IMR-90 (cell line): ENCODE data around the gene XIAP. TPM values are rescaled to one million over a fixed set of nuclear protein-coding genes. Genes with fewer than 3 reads are reported as not detected.

Experiments
- ATAC-seq: fragments of 200-7000 bp; cut with Tn5 transposase; 2 replicates; pipeline ENCODE4 v1.9.1; 2020; ENCODE audit warnings: low read depth, mild to moderate bottlenecking, moderate library complexity
- BruUV-seq: library from RNA; stranded (reverse); fragments of 400-500 nt; replicated peaks from 2 replicates; lab custom pipeline; 2021; lab: Mats Ljungman, UMichigan
- CTCF ChIA-PET: fragments of 300-600 bp; formaldehyde crosslinking; extraction: SDS; loops from one replicate; lab custom pipeline; 2021; ENCODE audit warnings: antibody characterized with exemption; lab: Yijun Ruan, JAX
- POLR2A ChIA-PET: fragments of 300-600 bp; sonication (Branson Sonifier 250); formaldehyde crosslinking; loops from one replicate; lab custom pipeline; 2022; ENCODE audit warnings: antibody characterized with exemption; ENCODE audit not compliant: unreplicated experiment; lab: Charles Lee
- DNase-seq: peaks from one replicate; pipeline ENCODE4 v3.0.0; 2013
- H2AFZ ChIP-seq: replicated peaks from 2 replicates; pipeline ENCODE3; 2013; ENCODE audit warnings: low read length, mild to moderate bottlenecking; ENCODE audit not compliant: poor library complexity
- H2AK5ac ChIP-seq: 2 replicates; pipeline ENCODE4 v1.6.1; 2013; ENCODE audit warnings: low read depth, low read length, inconsistent platforms
- H2AK9ac ChIP-seq: replicated peaks from 2 replicates; pipeline ENCODE3; 2013; ENCODE audit warnings: mild to moderate bottlenecking, low read depth, low read length, moderate library complexity; ENCODE audit not compliant: poor library complexity
- H2BK120ac ChIP-seq: 2 replicates; pipeline ENCODE4 v1.6.1; 2013; ENCODE audit warnings: low read depth, low read length, inconsistent platforms
- H2BK15ac ChIP-seq: 3 replicates; pipeline ENCODE4 v1.6.1; 2013; ENCODE audit warnings: low read depth, low read length, inconsistent platforms
- H2BK20ac ChIP-seq: 2 replicates; pipeline ENCODE4 v1.6.1; 2013; ENCODE audit warnings: low read depth, mild to moderate bottlenecking, inconsistent platforms, low read length, moderate library complexity
- H2BK5ac ChIP-seq: 2 replicates; pipeline ENCODE4 v1.6.1; 2013; ENCODE audit warnings: mild to moderate bottlenecking, low read depth, low read length, inconsistent platforms; ENCODE audit not compliant: poor library complexity, severe bottlenecking
- H3K14ac ChIP-seq: replicated peaks from 2 replicates; pipeline ENCODE4 v1.6.1; 2013; ENCODE audit warnings: low read depth, low read length, inconsistent platforms
- H3K18ac ChIP-seq: 2 replicates; pipeline ENCODE4 v1.6.1; 2013; ENCODE audit warnings: low read depth, low read length, control low read depth
- H3K23ac ChIP-seq: 2 replicates; pipeline ENCODE4 v1.6.1; 2013; ENCODE audit warnings: low read depth, low read length, inconsistent platforms
- H3K27ac ChIP-seq: 2 replicates; pipeline ENCODE4 v1.5.1; 2013; ENCODE audit warnings: mild to moderate bottlenecking, control low read depth, low read length; ENCODE audit not compliant: insufficient read depth
- H3K27me3 ChIP-seq: 2 replicates; pipeline ENCODE4 v1.6.1; 2013; ENCODE audit warnings: low read length; ENCODE audit not compliant: control insufficient read depth, insufficient read depth
- H3K36me3 ChIP-seq: 2 replicates; pipeline ENCODE4 v1.6.1; 2013; ENCODE audit warnings: low read length, mixed read lengths; ENCODE audit not compliant: control insufficient read depth, insufficient read depth
- H3K4ac ChIP-seq: 2 replicates; pipeline ENCODE4 v1.6.1; 2013; ENCODE audit warnings: low read depth, low read length, inconsistent platforms
- H3K4me1 ChIP-seq: 2 replicates; pipeline ENCODE4 v1.6.1; 2013; ENCODE audit warnings: low read length, mixed read lengths; ENCODE audit not compliant: control insufficient read depth, insufficient read depth
- H3K4me2 ChIP-seq: 2 replicates; pipeline ENCODE4 v1.6.1; 2013; ENCODE audit warnings: low read depth, mild to moderate bottlenecking, control low read depth, low read length, moderate library complexity
- H3K4me3 ChIP-seq: 2 replicates; pipeline ENCODE4 v1.5.1; 2013; ENCODE audit warnings: low read depth, mild to moderate bottlenecking, control low read depth, low read length, moderate library complexity; ENCODE audit not compliant: insufficient read depth
- H3K56ac ChIP-seq: 2 replicates; pipeline ENCODE4 v1.6.1; 2013; ENCODE audit warnings: low read length, inconsistent platforms; ENCODE audit not compliant: insufficient read depth; ENCODE audit errors: extremely low read depth
- H3K79me1 ChIP-seq, 2 experiments: 2 replicates each; pipeline ENCODE4 v1.6.1; 2013; ENCODE audit warnings: low read length in 2 of 2, inconsistent platforms in 1 of 2, low read depth in 1 of 2
- H3K9ac ChIP-seq: 2 replicates; pipeline ENCODE4 v1.6.1; 2013; ENCODE audit warnings: low read depth, low read length, control low read depth
- H3K9me1 ChIP-seq: 2 replicates; pipeline ENCODE4 v1.6.1; 2013; ENCODE audit warnings: low read length, inconsistent platforms; ENCODE audit not compliant: insufficient read depth
- H3K9me3 ChIP-seq: 2 replicates; pipeline ENCODE4 v1.6.1; 2013; ENCODE audit warnings: low read length; ENCODE audit not compliant: control insufficient read depth, insufficient read depth
- H4K20me1 ChIP-seq: 2 replicates; pipeline ENCODE4 v1.6.1; 2013; ENCODE audit warnings: low read length, inconsistent platforms; ENCODE audit not compliant: insufficient read depth
- H4K5ac ChIP-seq: 2 replicates; pipeline ENCODE4 v1.6.1; 2013; ENCODE audit warnings: mild to moderate bottlenecking, low read depth, low read length, control low read depth
- H4K8ac ChIP-seq, 2 experiments: 2 replicates each; pipeline ENCODE4 v1.6.1; 2013; ENCODE audit warnings: low read depth in 2 of 2, low read length in 2 of 2, control low read depth in 1 of 2, inconsistent platforms in 1 of 2
- H4K91ac ChIP-seq: 2 replicates; pipeline ENCODE4 v1.6.1; 2013; ENCODE audit warnings: low read depth, low read length, inconsistent platforms; ENCODE audit not compliant: insufficient read depth
- BHLHE40 ChIP-seq: fragments of 150-350 bp; IDR thresholded peaks from 2 replicates; pipeline ENCODE4 v1.6.1; 2016; ENCODE audit warnings: mild to moderate bottlenecking, low read depth, low read length
- CEBPB ChIP-seq: IDR thresholded peaks from 2 replicates; pipeline ENCODE4 v1.6.1; 2012; ENCODE audit warnings: low read depth, low read length, improper control_type of control experiment
- CHD1 ChIP-seq: IDR thresholded peaks from 2 replicates; pipeline ENCODE4 v1.6.1; 2012; ENCODE audit warnings: low read depth, low read length, improper control_type of control experiment
- FOS ChIP-seq: fragments of 150-350 bp; IDR thresholded peaks from 2 replicates; pipeline ENCODE4 v1.6.1; 2016; ENCODE audit warnings: low read depth, low read length
- MAFK ChIP-seq: IDR thresholded peaks from 2 replicates; pipeline ENCODE4 v1.6.1; 2012; ENCODE audit warnings: low read depth, low read length, improper control_type of control experiment
- MAZ ChIP-seq: IDR thresholded peaks from 2 replicates; pipeline ENCODE4 v1.6.1; 2012; ENCODE audit warnings: low read depth, mild to moderate bottlenecking, low read length, improper control_type of control experiment, moderate library complexity, borderline replicate concordance
- MXI1 ChIP-seq: IDR thresholded peaks from 2 replicates; pipeline ENCODE4 v1.6.1; 2012; ENCODE audit warnings: low read depth, mild to moderate bottlenecking, low read length, moderate library complexity, borderline replicate concordance
- NFE2L2 ChIP-seq: fragments of 150-350 bp; IDR thresholded peaks from 2 replicates; pipeline ENCODE4 v1.6.1; 2016; ENCODE audit warnings: low read depth, mild to moderate bottlenecking, low read length
- POLR2A ChIP-seq: IDR thresholded peaks from 2 replicates; pipeline ENCODE4 v1.6.1; 2012; ENCODE audit warnings: mild to moderate bottlenecking, low read depth, low read length
- RAD21 ChIP-seq: IDR thresholded peaks from 2 replicates; pipeline ENCODE4 v1.6.1; 2012; ENCODE audit warnings: low read length, improper control_type of control experiment
- RCOR1 ChIP-seq: IDR thresholded peaks from 2 replicates; pipeline ENCODE4 v1.6.1; 2012; ENCODE audit warnings: mild to moderate bottlenecking, low read length, improper control_type of control experiment; ENCODE audit not compliant: insufficient replicate concordance
- RFX5 ChIP-seq: IDR thresholded peaks from 2 replicates; pipeline ENCODE4 v1.8.0; 2012; ENCODE audit warnings: low read depth, mild to moderate bottlenecking, low read length, moderate library complexity
- SMC3 ChIP-seq: fragments of 150-350 bp; IDR thresholded peaks from 2 replicates; pipeline ENCODE4 v1.6.1; 2016; ENCODE audit warnings: low read depth, mild to moderate bottlenecking, antibody characterized with exemption, low read length, moderate library complexity
- WGBS, 2 experiments: methylation state at CpG; one replicate each; pipeline versions ENCODE4 v1.1.5 to v1.1.7; 2013; ENCODE audit warnings: missing lambda C conversion rate in 2 of 2; ENCODE audit not compliant: insufficient read length in 1 of 2; ENCODE audit errors: extremely low coverage in 2 of 2; 5-methylcytosine and 5-hydroxymethylcytosine counted together
- dilution Hi-C: fragments of 300-500 bp; cut with HindIII; formaldehyde crosslinking; loops from one replicate; pipeline ENCODE4 v1.14.3; 2018; ENCODE audit warnings: low sequenced_read_pairs; ENCODE audit not compliant: unreplicated experiment
- in situ Hi-C: fragments of 300-500 bp; cut with MboI; formaldehyde crosslinking; loops from 3 replicates; pipeline ENCODE4 v1.14.3; 2019; ENCODE audit warnings: low sequenced_read_pairs, inconsistent platforms, mixed read lengths
- intact Hi-C: fragments of 100-400 bp; cut with micrococcal nuclease; formaldehyde crosslinking; loops from 2 replicates; pipeline ENCODE4 v1.10.0; 2022
- polyA plus RNA-seq, 3 experiments: library from polyadenylated mRNA; depleted of rRNA; stranded (reverse); fragments of >200 nt; gene quantifications; 2 replicates each; pipeline ENCODE4 v1.2.3, GENCODE V29; 2012; ENCODE audit warnings: low replicate concordance in 1 of 3
- total RNA-seq: library from RNA; depleted of rRNA; stranded (reverse); fragments of >200 nt; gene quantifications from 2 replicates; pipeline ENCODE4 v1.2.3, GENCODE V29; 2012
- TF ChIP-seq, protein P1 (sequence below): fragments of 150-350 bp; IDR thresholded peaks from 2 replicates; pipeline ENCODE4 v1.6.1; 2017; ENCODE audit warnings: mild to moderate bottlenecking, antibody characterized with exemption, low read length, low read depth
- TF ChIP-seq, protein P2 (sequence below): fragments of 150-350 bp; IDR thresholded peaks from 2 replicates; pipeline ENCODE4 v1.6.1; 2016; ENCODE audit warnings: low read depth, mild to moderate bottlenecking, low read length, moderate library complexity, borderline replicate concordance

XIAP gene
- total and polyA plus RNA-seq, 2 of the 4 experiments (the other 2 are of a cell fraction) = 8.1 to 17.4 TPM

DNA sequence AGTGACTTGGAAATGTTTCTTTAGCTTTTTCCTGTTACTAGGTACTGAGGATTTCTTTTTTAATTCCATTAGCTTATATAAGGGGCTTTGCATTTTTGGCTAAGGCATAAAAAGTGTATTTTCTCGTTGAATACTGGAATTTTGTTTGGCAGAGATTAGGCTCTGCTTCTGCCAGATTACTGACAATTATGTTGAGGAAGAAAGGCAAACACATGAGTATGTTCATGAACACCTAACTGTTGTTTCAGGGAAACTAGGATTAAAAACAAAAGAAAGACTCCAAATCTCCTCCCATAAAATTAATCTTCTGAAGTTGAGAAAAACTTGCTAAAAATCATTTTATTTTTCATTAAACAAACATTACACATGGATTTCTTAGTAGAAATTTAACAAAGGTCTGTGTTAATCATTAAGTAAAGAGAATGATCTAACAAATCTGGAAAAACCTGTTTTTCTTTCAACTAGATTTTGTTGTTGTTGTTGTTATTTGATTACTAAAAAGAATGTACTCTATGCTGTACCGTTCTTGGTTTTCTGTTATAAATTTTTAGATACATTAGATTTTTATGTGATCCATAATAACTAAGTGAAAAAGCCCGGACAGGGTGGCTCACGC, 58.4 kb downstream of the XIAP start:
- intact Hi-C loops = no loop called here
- Histone ChIP-seq H2AK5ac (no peak overlapping the region), H2AFZ (no peak overlapping the region), H3K4me3 (no peak overlapping the region), H2BK20ac (no peak overlapping the region), H4K5ac (no peak overlapping the region), H3K18ac (no peak overlapping the region), H3K9me1 (no peaks in the 10 kb centered on the region), H3K23ac (no peak overlapping the region), H3K4ac (no peak overlapping the region), H2BK5ac (no peak overlapping the region), H2BK120ac (no peak overlapping the region), H3K9me3 (no peaks in the 10 kb centered on the region), H2AK9ac (no peak overlapping the region), H3K27ac (no peak overlapping the region), H3K4me2 (no peak overlapping the region), H4K91ac (no peak overlapping the region), H3K36me3 (no peaks in the 10 kb centered on the region), H3K4me1 (no peaks in the 10 kb centered on the region), H3K56ac (no peak overlapping the region), H3K79me1 (no peaks in the 10 kb centered on the region), H3K14ac (no peak overlapping the region), H4K20me1 (no peaks in the 10 kb centered on the region), H3K27me3 (no peaks in the 10 kb centered on the region), H4K8ac (no peak overlapping the region), H2BK15ac (no peak overlapping the region), H3K9ac (no peak overlapping the region)
- no TSS peak for BruUV-seq
- DNase-seq (no peak), ATAC-seq (no peak)
- CTCF ChIA-PET = no interaction called here
- TF ChIP-seq RFX5 (no peak), SMC3 (no peak), RCOR1 (no peak), RAD21 (no peak), CEBPB (no peak), MAZ (no peak), POLR2A (no peak), MAFK (no peak), CHD1 (no peak), FOS (no peak), BHLHE40 (no peak), MXI1 (no peak), NFE2L2 (no peak)
- TF ChIP-seq, protein P1, sequence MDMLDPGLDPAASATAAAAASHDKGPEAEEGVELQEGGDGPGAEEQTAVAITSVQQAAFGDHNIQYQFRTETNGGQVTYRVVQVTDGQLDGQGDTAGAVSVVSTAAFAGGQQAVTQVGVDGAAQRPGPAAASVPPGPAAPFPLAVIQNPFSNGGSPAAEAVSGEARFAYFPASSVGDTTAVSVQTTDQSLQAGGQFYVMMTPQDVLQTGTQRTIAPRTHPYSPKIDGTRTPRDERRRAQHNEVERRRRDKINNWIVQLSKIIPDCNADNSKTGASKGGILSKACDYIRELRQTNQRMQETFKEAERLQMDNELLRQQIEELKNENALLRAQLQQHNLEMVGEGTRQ = no peak
- TF ChIP-seq, protein P2, sequence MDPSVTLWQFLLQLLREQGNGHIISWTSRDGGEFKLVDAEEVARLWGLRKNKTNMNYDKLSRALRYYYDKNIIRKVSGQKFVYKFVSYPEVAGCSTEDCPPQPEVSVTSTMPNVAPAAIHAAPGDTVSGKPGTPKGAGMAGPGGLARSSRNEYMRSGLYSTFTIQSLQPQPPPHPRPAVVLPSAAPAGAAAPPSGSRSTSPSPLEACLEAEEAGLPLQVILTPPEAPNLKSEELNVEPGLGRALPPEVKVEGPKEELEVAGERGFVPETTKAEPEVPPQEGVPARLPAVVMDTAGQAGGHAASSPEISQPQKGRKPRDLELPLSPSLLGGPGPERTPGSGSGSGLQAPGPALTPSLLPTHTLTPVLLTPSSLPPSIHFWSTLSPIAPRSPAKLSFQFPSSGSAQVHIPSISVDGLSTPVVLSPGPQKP = no peak
- 80% methylated on average over 1 of the region's 4 CpGs; no CpG with 5 or more reads in 1 of the 2 experiments for WGBS, 2 experiments
- in situ Hi-C loops = no loop called here
- dilution Hi-C loops = no loop called here
- POLR2A ChIA-PET = no interaction called here
